ENCODE data around the gene CACNA2D1.

- TF ChIP-seq CTCF (IDR thresholded peaks at IDR 0.05): no peak
- no peak for TF ChIP-seq POLR2A (IDR thresholded peaks at IDR 0.05)
- no peak for TF ChIP-seq POLR2AphosphoS5 (IDR thresholded peaks at IDR 0.05)
Measured at GRCh38 chr7:82166260-82167015, 277.1 kb downstream of the CACNA2D1 start.
